SK-N-SH (cell line): ENCODE measurements around the gene DGCR2. TPM values are rescaled to one million over a fixed set of nuclear protein-coding genes. Genes with fewer than 3 reads are reported as not detected.
"Not testable (repeated sequence)": the region's sequence is repeated elsewhere in the genome, so short reads cannot be mapped to it uniquely, and the experiment has no call there.

Experiments used
- CTCF ChIA-PET: fragments of 300-600, 350-600 bp; formaldehyde crosslinking; extraction: SDS; loops from one replicate; lab custom pipeline; 2021; lab: Yijun Ruan, JAX
- POLR2A ChIA-PET: fragments of 350-600 bp; sonication (Branson Sonifier 250); formaldehyde crosslinking; extraction: SDS; loops from one replicate; lab custom pipeline; 2020; ENCODE audit warnings: antibody characterized with exemption, inconsistent platforms; lab: Yijun Ruan, JAX
- DNase-seq: peaks from one replicate; pipeline ENCODE4 v3.0.0; 2012
- H2AFZ ChIP-seq: fragments of 200-600 bp; sonication (generic); 2 replicates; pipeline ENCODE4 v1.8.1; 2016; ENCODE audit warnings: antibody characterized with exemption, mild to moderate bottlenecking, low read depth
- H3F3A ChIP-seq: fragments of 200-600 bp; sonication (generic); replicated peaks from 2 replicates; pipeline ENCODE3; 2016; ENCODE audit warnings: antibody characterized with exemption, mild to moderate bottlenecking; ENCODE audit not compliant: insufficient read depth
- H3K27ac ChIP-seq, 2 experiments: fragments of 200-500 bp in 1 of 2; fragments of 200-600 bp in 1 of 2; sonication (Bioruptor generic) in 1 of 2; sonication (generic), shearing (Covaris generic) in 1 of 2; 2 replicates each; pipeline versions ENCODE4 v1.5.1 to v1.6.1; 2014 to 2016; ENCODE audit warnings: low read depth in 2 of 2, inconsistent platforms in 1 of 2, low read length in 1 of 2, mild to moderate bottlenecking in 1 of 2, mixed read lengths in 1 of 2
- H3K27me3 ChIP-seq: fragments of 200-600 bp; sonication (generic), shearing (Covaris generic); 2 replicates; pipeline ENCODE4 v1.6.1; 2016; ENCODE audit warnings: mixed run types; ENCODE audit not compliant: insufficient read depth
- H3K36me3 ChIP-seq, 2 experiments: fragments of 200-500 bp in 1 of 2; fragments of 200-600 bp in 1 of 2; sonication (Bioruptor generic) in 1 of 2; sonication (generic) in 1 of 2; replicated peaks in 1 of 2; 2 replicates each; pipeline versions ENCODE3 to v1.5.1; 2014 to 2016; ENCODE audit warnings: low read length in 1 of 2, mild to moderate bottlenecking in 1 of 2; ENCODE audit not compliant: insufficient read depth in 2 of 2, control insufficient read depth in 1 of 2
- H3K4me1 ChIP-seq, 2 experiments: fragments of 200-500 bp in 1 of 2; fragments of 200-600 bp in 1 of 2; sonication (Bioruptor generic) in 1 of 2; sonication (generic), shearing (Covaris generic) in 1 of 2; 2 replicates each; pipeline versions ENCODE4 v1.5.1 to v1.6.1; 2014 to 2016; ENCODE audit warnings: low read depth in 1 of 2, low read length in 1 of 2, mixed run types in 1 of 2; ENCODE audit not compliant: insufficient read depth in 2 of 2, control insufficient read depth in 1 of 2
- H3K4me2 ChIP-seq: fragments of 200-600 bp; sonication (generic), shearing (Covaris generic); 2 replicates; pipeline ENCODE4 v1.6.1; 2017; ENCODE audit warnings: mixed run types
- H3K4me3 ChIP-seq, 2 experiments: fragments of 200-500 bp in 1 of 2; fragments of 200-600 bp in 1 of 2; sonication (Bioruptor generic) in 1 of 2; sonication (generic), shearing (Covaris generic) in 1 of 2; 2 replicates each; pipeline versions ENCODE4 v1.5.1 to v1.8.1; 2014 to 2016; ENCODE audit warnings: low read depth in 2 of 2, inconsistent platforms in 1 of 2, low read length in 1 of 2, mild to moderate bottlenecking in 1 of 2, mixed read lengths in 1 of 2, moderate library complexity in 1 of 2
- H3K79me2 ChIP-seq: fragments of 200-600 bp; sonication (generic); 2 replicates; pipeline ENCODE4 v1.8.1; 2017; ENCODE audit warnings: mild to moderate bottlenecking; ENCODE audit not compliant: insufficient read depth
- H3K9ac ChIP-seq: fragments of 200-600 bp; sonication (generic); 2 replicates; pipeline ENCODE4 v1.6.1; 2017; ENCODE audit warnings: mixed run types
- H3K9me2 ChIP-seq: fragments of 200-600 bp; sonication (generic); 2 replicates; pipeline ENCODE4 v1.6.1; 2017; ENCODE audit warnings: mixed run types
- H3K9me3 ChIP-seq: fragments of 200-600 bp; sonication (generic); 2 replicates; pipeline ENCODE4 v1.6.1; 2017; ENCODE audit warnings: mixed run types, mild to moderate bottlenecking, moderate library complexity
- H4K20me1 ChIP-seq: fragments of 200-600 bp; sonication (generic); 2 replicates; pipeline ENCODE4 v1.6.1; 2017; ENCODE audit warnings: mild to moderate bottlenecking, mixed run types; ENCODE audit not compliant: insufficient read depth
- CHD2 ChIP-seq: fragments of 150-350 bp; IDR thresholded peaks from 2 replicates; pipeline ENCODE4 v1.6.1; 2018; ENCODE audit warnings: low read length; ENCODE audit not compliant: partially characterized antibody
- EP300 ChIP-seq, 2 experiments: IDR thresholded peaks; 2 replicates each; pipeline versions ENCODE4 v1.4.0 to v1.6.1; 2012; ENCODE audit warnings: borderline replicate concordance in 1 of 2, low read depth in 1 of 2, low read length in 1 of 2
- FOSL2 ChIP-seq: IDR thresholded peaks from 2 replicates; pipeline ENCODE4 v1.4.0; 2012; ENCODE audit warnings: low read depth, mild to moderate bottlenecking, moderate library complexity, borderline replicate concordance
- MXI1 ChIP-seq: IDR thresholded peaks from 2 replicates; pipeline ENCODE4 v1.6.1; 2012; ENCODE audit warnings: mild to moderate bottlenecking, low read depth, low read length, improper control_type of control experiment
- NRF1 ChIP-seq: IDR thresholded peaks from 2 replicates; pipeline ENCODE4 v1.6.1; 2012; ENCODE audit warnings: low read depth, mild to moderate bottlenecking, low read length
- REST ChIP-seq: IDR thresholded peaks from 2 replicates; pipeline ENCODE4 v1.6.1; 2012; ENCODE audit warnings: mild to moderate bottlenecking, low read depth, low read length, moderate library complexity
- RFX5 ChIP-seq: IDR thresholded peaks from 2 replicates; pipeline ENCODE4 v1.6.1; 2012; ENCODE audit warnings: mild to moderate bottlenecking, improper control_type of control experiment, low read length
- SIN3A ChIP-seq: IDR thresholded peaks from 2 replicates; pipeline ENCODE4 v1.6.1; 2012; ENCODE audit warnings: low read depth, mild to moderate bottlenecking, low read length, moderate library complexity, borderline replicate concordance
- SMC3 ChIP-seq: IDR thresholded peaks from 2 replicates; pipeline ENCODE4 v1.6.1; 2012; ENCODE audit warnings: low read depth, low read length, improper control_type of control experiment
- TCF12 ChIP-seq: IDR thresholded peaks from 2 replicates; pipeline ENCODE4 v1.4.0; 2012
- WGBS: methylation state at CpG from one replicate; pipeline ENCODE4 v1.1.6; 2017; ENCODE audit warnings: low lambda C conversion rate; 5-methylcytosine and 5-hydroxymethylcytosine counted together
- polyA plus RNA-seq, 3 experiments: library from polyadenylated mRNA; depleted of rRNA; stranded (reverse); fragments of >200 nt; gene quantifications; 2 replicates each; pipeline ENCODE4 v1.2.3, GENCODE V29; 2012

DGCR2 gene
- polyA plus RNA-seq, 1 of the 3 experiments (the other 2 are of a cell fraction): 30.4 TPM

- 46% methylated on average over 4 of the region's 4 CpGs for whole genome bisulfite sequencing
- Histone ChIP-seq H3K4me1 (no peaks in the 10 kb centered on the region; a peak in 1 of 4 replicates), H3K4me2 (no peak overlapping the region), H3K27me3 (no peaks in the 10 kb centered on the region), H3K4me3 (no peak overlapping the region), H4K20me1 (no peaks in the 10 kb centered on the region), H3K27ac (no peak overlapping the region), H3K36me3 (no peaks in the 10 kb centered on the region), H3K79me2 (no peaks in the 10 kb centered on the region), H3K9ac (no peak overlapping the region), H3F3A (no peaks in the 10 kb centered on the region), H3K9me3 (no peaks in the 10 kb centered on the region), H3K9me2 (no peaks in the 10 kb centered on the region), H2AFZ (no peak overlapping the region)
- ChIA-PET POLR2A (no interaction called here), CTCF (no interaction called here)
- DNase-seq: no peak
- TF ChIP-seq REST (no peak), MXI1 (no peak), EP300 (IDR thresholded peaks at IDR 0.05; ENCODE audit: borderline replicate concordance in 1 of 2, low read depth in 1 of 2, low read length in 1 of 2) (no peak), FOSL2 (no peak), TCF12 (no peak), SMC3 (no peak), NRF1 (no peak), RFX5 (no peak), SIN3A (no peak), CHD2 (no peak)
Measured at GRCh38 chr22:19014886-19015285, 107.3 kb downstream of the DGCR2 start.

GRCh38 chr22:19013881-19014598 lies 108.2 kb downstream of the DGCR2 start:
- H3K36me3 ChIP-seq, H2AFZ ChIP-seq, H3K79me2 ChIP-seq, H4K20me1 ChIP-seq, H3K4me1 ChIP-seq, H3K27me3 ChIP-seq, H3K9me3 ChIP-seq, H3K4me3 ChIP-seq, H3F3A ChIP-seq, CTCF ChIA-PET, DNase-seq, H3K27ac ChIP-seq, H3K9me2 ChIP-seq, POLR2A ChIA-PET, H3K9ac ChIP-seq, H3K4me2 ChIP-seq: not testable (repeated sequence)
- WGBS: 68% methylated on average over 11 of the region's 11 CpGs

- H2AFZ ChIP-seq, POLR2A ChIA-PET, H3F3A ChIP-seq, H4K20me1 ChIP-seq, H3K27me3 ChIP-seq, H3K4me2 ChIP-seq, H3K9me3 ChIP-seq, H3K27ac ChIP-seq, H3K9ac ChIP-seq, DNase-seq, H3K79me2 ChIP-seq, H3K36me3 ChIP-seq, H3K9me2 ChIP-seq, H3K4me3 ChIP-seq, H3K4me1 ChIP-seq: not testable (repeated sequence)
- CTCF ChIA-PET: interaction anchor here (0.6 kb wide), 1 partner anchor 48 kb away, joined by 3 read pairs; no protein-coding TSS in a partner anchor
- WGBS: 75% methylated on average over 7 of the region's 7 CpGs
Measured at GRCh38 chr22:19013411-19013810, 108.8 kb downstream of the DGCR2 start.
